ENCODE data around the gene GABBR2.

The GABBR2 gene

GRCh38 chr9:98522487-98522886 lies 186.2 kb downstream of the GABBR2 start:
- no peak for TF ChIP-seq CTCF (IDR thresholded peaks at IDR 0.05; ENCODE audit: low read depth, low read length, missing control alignments)
- no peak overlapping the region for H3K4me3 ChIP-seq (ENCODE audit: low read depth, low read length)
- no peak for DNase-seq (ENCODE audit: low read depth)

GRCh38 chr9:98521141-98521540 lies 187.6 kb downstream of the GABBR2 start:
- H3K4me3 ChIP-seq (ENCODE audit: low read depth, low read length), result no peak overlapping the region
- DNase-seq (ENCODE audit: low read depth), result no peak
- no peak for TF ChIP-seq CTCF (IDR thresholded peaks at IDR 0.05; ENCODE audit: low read depth, low read length, missing control alignments)

- TF ChIP-seq CTCF (IDR thresholded peaks at IDR 0.05; ENCODE audit: low read depth, low read length, missing control alignments), result no peak
- DNase-seq (ENCODE audit: low read depth), result no peak
- no peak overlapping the region for H3K4me3 ChIP-seq (ENCODE audit: low read depth, low read length)
Measured at GRCh38 chr9:98520221-98520960, 188.3 kb downstream of the GABBR2 start.

GRCh38 chr9:98519641-98520040 lies 189.1 kb downstream of the GABBR2 start:
- no peak for DNase-seq (ENCODE audit: low read depth)
- TF ChIP-seq CTCF (IDR thresholded peaks at IDR 0.05; ENCODE audit: low read depth, low read length, missing control alignments), result no peak
- no peak overlapping the region for H3K4me3 ChIP-seq (ENCODE audit: low read depth, low read length)

DNA sequence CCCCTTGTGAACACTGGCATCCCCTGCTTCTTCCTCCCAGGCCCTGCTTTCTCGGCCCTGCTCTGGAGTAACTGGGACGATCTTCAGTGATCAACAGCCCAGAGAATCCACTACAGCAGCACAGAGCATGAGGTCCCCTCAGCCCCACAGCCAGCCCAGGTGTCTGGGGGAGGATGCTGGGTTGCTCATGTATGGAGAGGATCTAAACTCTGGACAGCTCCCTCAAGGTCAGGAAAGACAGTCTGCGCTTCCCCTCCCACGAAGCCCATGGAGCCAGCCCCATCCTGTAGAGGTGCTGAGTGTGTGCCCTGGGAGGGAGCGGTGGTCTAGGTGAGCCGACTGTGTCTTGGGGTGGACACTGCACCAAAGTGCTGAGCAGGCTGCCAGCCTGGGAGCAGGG lies 190.2 kb downstream of the GABBR2 start:
- no peak for DNase-seq (ENCODE audit: low read depth)

GRCh38 chr9:98517761-98518160 lies 191.0 kb downstream of the GABBR2 start:
- no peak for TF ChIP-seq CTCF (IDR thresholded peaks at IDR 0.05; ENCODE audit: low read depth, low read length, missing control alignments)
- DNase-seq (ENCODE audit: low read depth), result no peak

More for the DNA sequence above, 190.2 kb downstream of the GABBR2 start:
- H3K4me3 ChIP-seq (ENCODE audit: low read depth, low read length), result no peak overlapping the region
- no peak for TF ChIP-seq CTCF (IDR thresholded peaks at IDR 0.05; ENCODE audit: low read depth, low read length, missing control alignments)

DNA sequence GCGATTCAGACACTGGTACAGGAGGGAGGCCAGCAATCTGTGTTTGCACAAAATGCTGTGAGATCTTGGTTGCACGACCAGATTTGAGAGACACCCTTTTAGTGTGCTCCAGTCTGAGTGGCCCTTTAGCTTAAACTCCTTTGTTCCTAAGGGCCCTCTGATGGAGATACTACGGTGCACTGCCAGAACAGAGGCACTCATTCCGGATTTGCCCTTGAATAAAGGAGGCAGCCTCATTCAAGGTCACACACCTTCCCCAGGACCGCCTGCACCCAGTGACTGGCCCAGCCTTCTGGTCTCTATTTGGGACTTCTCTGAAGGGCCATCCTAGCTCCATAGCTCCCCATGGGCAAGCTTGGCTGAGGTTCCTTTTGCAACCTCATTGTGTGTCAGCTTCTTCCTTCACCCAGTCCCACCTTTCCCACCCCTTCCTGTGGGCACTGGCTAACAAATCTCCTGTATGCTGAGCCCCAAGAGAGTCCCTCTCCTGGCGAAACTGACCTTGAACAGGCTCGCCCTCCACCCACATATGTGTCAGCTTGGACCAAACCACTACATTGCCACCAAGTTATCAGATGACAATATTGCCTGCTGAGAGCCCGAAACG lies 191.7 kb downstream of the GABBR2 start:
- no peak for TF ChIP-seq CTCF (IDR thresholded peaks at IDR 0.05; ENCODE audit: low read depth, low read length, missing control alignments)
- no peak for DNase-seq (ENCODE audit: low read depth)
- no peak overlapping the region for H3K4me3 ChIP-seq (ENCODE audit: low read depth, low read length)

More at GRCh38 chr9:98517761-98518160, 191.0 kb downstream of the GABBR2 start:
- H3K4me3 ChIP-seq (ENCODE audit: low read depth, low read length), result no peak overlapping the region
